Measurements from ENCODE around the gene CTDSP2.

DNA sequence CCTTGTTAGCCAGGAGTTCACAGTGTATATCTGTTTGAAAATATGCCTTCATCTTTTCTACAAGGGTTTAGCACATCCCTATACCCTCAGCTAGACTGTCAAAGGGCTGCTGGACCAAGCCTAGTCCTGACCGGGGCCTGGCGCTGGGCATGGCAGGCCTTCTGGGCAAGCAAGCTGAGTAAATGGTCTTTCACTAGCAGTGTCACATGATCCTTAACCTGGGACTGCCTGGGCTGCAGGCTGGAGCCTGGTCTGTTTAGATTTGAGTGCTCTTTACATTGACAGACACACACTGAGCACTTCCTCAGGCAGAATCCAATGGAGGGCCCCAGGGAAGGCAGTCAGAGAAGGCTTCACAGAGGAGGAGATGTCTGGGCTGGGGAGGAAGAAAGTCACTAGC, 21.1 kb downstream of the CTDSP2 start:
- TF ChIP-seq, protein P1, sequence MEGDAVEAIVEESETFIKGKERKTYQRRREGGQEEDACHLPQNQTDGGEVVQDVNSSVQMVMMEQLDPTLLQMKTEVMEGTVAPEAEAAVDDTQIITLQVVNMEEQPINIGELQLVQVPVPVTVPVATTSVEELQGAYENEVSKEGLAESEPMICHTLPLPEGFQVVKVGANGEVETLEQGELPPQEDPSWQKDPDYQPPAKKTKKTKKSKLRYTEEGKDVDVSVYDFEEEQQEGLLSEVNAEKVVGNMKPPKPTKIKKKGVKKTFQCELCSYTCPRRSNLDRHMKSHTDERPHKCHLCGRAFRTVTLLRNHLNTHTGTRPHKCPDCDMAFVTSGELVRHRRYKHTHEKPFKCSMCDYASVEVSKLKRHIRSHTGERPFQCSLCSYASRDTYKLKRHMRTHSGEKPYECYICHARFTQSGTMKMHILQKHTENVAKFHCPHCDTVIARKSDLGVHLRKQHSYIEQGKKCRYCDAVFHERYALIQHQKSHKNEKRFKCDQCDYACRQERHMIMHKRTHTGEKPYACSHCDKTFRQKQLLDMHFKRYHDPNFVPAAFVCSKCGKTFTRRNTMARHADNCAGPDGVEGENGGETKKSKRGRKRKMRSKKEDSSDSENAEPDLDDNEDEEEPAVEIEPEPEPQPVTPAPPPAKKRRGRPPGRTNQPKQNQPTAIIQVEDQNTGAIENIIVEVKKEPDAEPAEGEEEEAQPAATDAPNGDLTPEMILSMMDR (IDR thresholded peaks at IDR 0.05; ENCODE audit: insufficient read depth, low read depth, low read length) = no peak
- no peak for TF ChIP-seq EZH2 (IDR thresholded peaks at IDR 0.05; ENCODE audit: insufficient read depth, low read length)
